PFSK-1 (cell line): ENCODE results near the gene CCDC194.

ENCODE experiments used
- FOXP2 ChIP-seq: optimal IDR thresholded peaks from 2 replicates; pipeline ENCODE3; 2011; ENCODE audit warnings: borderline replicate concordance, control low read depth, inconsistent platforms; ENCODE audit not compliant: insufficient read depth; ENCODE audit errors: extremely low read length, extremely low read depth
- POLR2AphosphoS5 ChIP-seq: IDR thresholded peaks from 2 replicates; pipeline ENCODE4 v1.6.1; 2012; ENCODE audit warnings: low read depth, mild to moderate bottlenecking, control low read depth, low read length, moderate library complexity
- REST ChIP-seq, 2 experiments: IDR thresholded peaks; 2 replicates each; pipeline versions ENCODE4 v1.6.1 to v1.8.0; 2011 to 2012; ENCODE audit warnings: low read depth in 2 of 2, low read length in 2 of 2, control low read depth in 1 of 2, inconsistent platforms in 1 of 2, mild to moderate bottlenecking in 1 of 2, moderate library complexity in 1 of 2; ENCODE audit not compliant: insufficient read depth in 1 of 2
- SIN3A ChIP-seq: IDR thresholded peaks from 2 replicates; pipeline ENCODE4 v1.6.1; 2012; ENCODE audit warnings: mild to moderate bottlenecking, low read length, moderate library complexity, borderline replicate concordance; ENCODE audit not compliant: insufficient read depth
- TAF1 ChIP-seq: IDR thresholded peaks from 2 replicates; pipeline ENCODE4 v1.6.1; 2012; ENCODE audit warnings: low read length, control low read depth, borderline replicate concordance; ENCODE audit not compliant: insufficient read depth

CCDC194 gene

DNA sequence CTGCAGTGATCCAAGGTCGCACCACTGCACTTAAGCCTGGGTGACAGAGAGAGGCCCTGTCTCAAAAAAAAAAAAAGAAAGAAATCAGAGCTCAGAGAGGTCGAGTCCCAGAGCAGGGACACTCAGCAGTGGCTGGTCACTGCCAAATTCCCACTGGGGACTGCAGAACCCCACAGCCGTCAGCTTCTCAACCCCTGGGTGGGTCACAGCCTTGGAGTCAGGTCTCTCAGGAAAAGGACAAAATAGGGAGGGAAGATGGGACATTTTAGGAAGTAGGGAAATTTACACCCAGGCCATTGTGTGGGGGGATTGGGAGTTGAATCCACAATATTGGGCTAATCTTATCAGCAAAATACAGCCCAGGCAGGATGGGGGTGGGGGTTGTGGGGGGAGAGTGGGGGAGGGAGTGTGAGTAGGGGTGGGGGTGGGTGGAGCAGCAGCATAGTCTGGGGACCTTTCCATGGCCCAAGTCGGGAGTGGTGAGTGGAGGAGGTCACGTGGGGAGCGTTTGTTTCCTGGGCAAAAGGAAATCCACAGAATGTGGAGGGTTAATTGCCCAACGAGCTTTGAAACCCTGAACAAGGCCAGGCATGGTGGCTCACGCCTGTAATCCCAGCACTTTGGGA, 5.0 kb upstream of the CCDC194 start:
- TF ChIP-seq FOXP2 (no peak), SIN3A (no peak), TAF1 (no peak), POLR2AphosphoS5 (no peak), REST (IDR thresholded peaks at IDR 0.05; ENCODE audit: insufficient read depth in 1 of 2, low read depth in 2 of 2, low read length in 2 of 2) (no peak)

DNA sequence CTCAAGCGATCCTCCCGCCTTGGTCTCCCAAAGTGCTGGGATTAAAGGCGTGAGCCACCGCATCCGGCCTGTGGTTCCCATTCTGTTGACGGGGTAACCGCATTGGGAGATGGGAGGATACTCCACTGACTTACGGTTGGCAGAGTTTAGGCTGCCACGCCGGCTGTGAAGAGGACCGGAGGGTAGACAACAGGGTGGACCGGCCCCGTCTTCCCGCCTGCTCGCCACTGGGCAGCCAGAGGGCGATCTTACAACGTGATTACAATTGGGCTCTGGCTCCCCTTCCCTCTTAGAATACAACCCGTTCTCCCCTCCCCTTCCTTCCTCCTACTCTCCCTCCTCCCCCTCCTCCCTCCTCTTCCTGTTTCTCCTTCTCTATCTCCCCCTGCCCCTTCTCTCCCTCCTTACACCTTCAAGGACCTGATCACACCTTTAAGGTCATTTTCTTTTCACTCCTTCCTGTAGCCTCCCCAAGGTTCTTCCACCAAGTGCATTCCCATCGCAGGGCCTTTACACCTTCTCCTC, 957 bp upstream of the CCDC194 start:
- TF ChIP-seq FOXP2 (peak; percentile 49), TAF1 (0 out of 2 replicates have a peak, but pooled peaks have one; percentile 15), SIN3A (no peak), POLR2AphosphoS5 (no peak), REST (IDR thresholded peaks at IDR 0.05; ENCODE audit: insufficient read depth in 1 of 2, low read depth in 2 of 2, low read length in 2 of 2) (no peak)

DNA sequence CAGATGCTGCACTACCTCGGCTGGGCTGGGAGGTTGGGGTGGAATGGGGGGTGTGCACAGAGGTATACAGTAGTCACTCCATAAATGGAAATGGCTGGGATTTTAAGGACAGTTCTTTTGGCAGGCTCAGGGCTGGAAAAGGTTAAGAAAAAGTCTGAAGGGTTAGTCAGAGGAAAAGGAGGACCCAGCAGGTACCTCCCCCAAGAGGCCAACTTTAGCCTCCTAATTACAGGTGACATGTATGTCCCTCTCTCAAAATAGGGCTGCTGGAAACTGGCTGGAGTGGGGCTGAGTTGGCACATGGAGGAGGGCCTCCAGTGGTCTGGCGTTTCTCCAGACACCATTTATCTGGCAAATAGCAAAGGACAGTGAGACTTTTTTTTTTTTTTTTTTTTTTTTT, 994 bp downstream of the CCDC194 start:
- TF ChIP-seq POLR2AphosphoS5 (no peak), TAF1 (no peak), SIN3A (no peak), REST (IDR thresholded peaks at IDR 0.05; ENCODE audit: insufficient read depth in 1 of 2, low read depth in 2 of 2, low read length in 2 of 2) (no peak), FOXP2 (no peak)

- TF ChIP-seq POLR2AphosphoS5 = no peak
- TF ChIP-seq TAF1 = no peak
- TF ChIP-seq REST (IDR thresholded peaks at IDR 0.05; ENCODE audit: insufficient read depth in 1 of 2, low read depth in 2 of 2, low read length in 2 of 2) = no peak
Observed at GRCh38 chr19:17391371-17392151, 2.4 kb downstream of the CCDC194 start.
